KOPT-K1 (cell line): Measurements from ENCODE around the gene SAG.

ENCODE experiments used
- H3K27ac ChIP-seq: fragments of 200-600 bp; sonication (generic); 2 replicates; pipeline ENCODE4 v1.5.1; 2016; ENCODE audit warnings: antibody characterized with exemption, mild to moderate bottlenecking, low read depth, low read length; ENCODE audit not compliant: poor library complexity, severe bottlenecking
- H3K36me3 ChIP-seq: fragments of 200-600 bp; sonication (generic); 2 replicates; pipeline ENCODE4 v1.5.1; 2017; ENCODE audit warnings: antibody characterized with exemption, mild to moderate bottlenecking, low read length, moderate library complexity; ENCODE audit not compliant: insufficient read depth
- H3K9me3 ChIP-seq: fragments of 200-600 bp; sonication (generic); 2 replicates; pipeline ENCODE4 v1.5.1; 2017; ENCODE audit warnings: antibody characterized with exemption, low read length, mild to moderate bottlenecking; ENCODE audit not compliant: insufficient read depth, poor library complexity, severe bottlenecking

The SAG gene

DNA sequence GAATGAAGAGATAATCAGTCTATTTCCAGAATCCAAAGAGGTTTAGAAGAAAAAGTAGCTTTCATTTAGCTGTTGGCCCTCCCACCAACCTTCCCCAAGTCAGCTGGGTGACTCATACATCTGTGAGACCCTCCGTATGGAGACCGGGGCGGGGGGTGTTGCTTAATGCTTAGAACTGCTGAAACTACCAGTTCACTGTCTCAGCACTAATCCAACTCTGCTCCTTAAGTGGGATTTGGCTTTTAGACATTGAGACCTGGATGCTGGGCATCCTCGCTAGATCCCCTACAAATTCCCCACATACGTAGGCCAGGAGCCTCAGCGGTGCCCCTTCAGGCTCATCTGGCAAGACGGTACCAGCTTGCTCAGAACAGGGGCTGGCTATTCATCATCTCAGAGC, at the start of gene SAG:
Gene SAG (plus strand): TSS at position 252 of the 400 bp plus-strand sequence. CDS start 1,374 bp downstream, outside the sequence.
- H3K9me3 ChIP-seq = no peaks in the 10 kb centered on the region

DNA sequence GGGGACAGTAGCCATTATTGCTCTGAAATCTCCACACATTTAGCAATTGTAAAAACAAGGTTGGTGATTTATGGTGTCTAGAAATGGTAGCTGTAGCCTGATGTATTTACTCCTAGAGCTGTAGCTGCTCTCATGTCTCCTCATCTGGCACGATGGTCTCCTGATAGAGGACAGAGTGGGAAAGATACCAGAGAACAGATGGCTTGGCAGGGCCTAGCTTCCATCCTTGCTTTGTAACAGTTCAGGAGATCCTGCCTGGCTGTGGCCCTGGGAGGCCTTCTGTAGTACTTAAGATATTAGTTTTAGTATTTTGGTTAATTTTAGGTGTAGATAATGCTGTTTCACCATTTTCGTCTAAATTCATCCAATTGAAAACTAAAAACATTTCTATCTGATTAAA, 49.4 kb upstream of the SAG start:
- no peaks in the 10 kb centered on the region for H3K9me3 ChIP-seq
- H3K36me3 ChIP-seq = peaks cover 97% of the 10 kb centered on the region
- H3K27ac ChIP-seq = no peak overlapping the region

More for the DNA sequence above, at the start of gene SAG:
- Histone ChIP-seq H3K27ac (no peak within 1 kb of the TSS), H3K36me3 (no peaks in the 10 kb centered on the region)

- Histone ChIP-seq H3K27ac (no peak overlapping the region), H3K9me3 (no peaks in the 10 kb centered on the region), H3K36me3 (peaks cover 98% of the 10 kb centered on the region)
Observed at GRCh38 chr2:233259730-233260129, 47.9 kb upstream of the SAG start.

DNA sequence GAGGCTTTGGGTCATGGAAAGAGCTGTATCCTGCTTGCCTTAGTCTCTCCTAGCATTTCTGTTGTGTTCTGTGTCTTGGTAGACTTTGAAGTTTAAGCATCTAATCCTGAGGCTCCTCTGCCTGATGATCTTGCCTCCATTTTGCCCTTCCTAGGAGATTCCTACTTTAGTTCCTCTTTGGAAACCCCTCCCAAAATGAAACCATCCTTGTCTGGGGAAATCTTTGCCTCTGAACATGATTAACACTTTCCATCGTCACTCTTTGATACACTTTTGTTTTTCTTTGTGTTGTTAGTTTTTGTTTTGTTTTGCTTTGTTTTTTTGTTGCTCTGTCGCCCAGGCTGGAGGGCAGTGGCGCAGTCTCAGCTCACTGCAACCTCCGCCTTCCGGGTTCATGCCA, 47.0 kb upstream of the SAG start:
- Histone ChIP-seq H3K36me3 (peaks cover 100% of the 10 kb centered on the region), H3K27ac (no peak overlapping the region)

DNA sequence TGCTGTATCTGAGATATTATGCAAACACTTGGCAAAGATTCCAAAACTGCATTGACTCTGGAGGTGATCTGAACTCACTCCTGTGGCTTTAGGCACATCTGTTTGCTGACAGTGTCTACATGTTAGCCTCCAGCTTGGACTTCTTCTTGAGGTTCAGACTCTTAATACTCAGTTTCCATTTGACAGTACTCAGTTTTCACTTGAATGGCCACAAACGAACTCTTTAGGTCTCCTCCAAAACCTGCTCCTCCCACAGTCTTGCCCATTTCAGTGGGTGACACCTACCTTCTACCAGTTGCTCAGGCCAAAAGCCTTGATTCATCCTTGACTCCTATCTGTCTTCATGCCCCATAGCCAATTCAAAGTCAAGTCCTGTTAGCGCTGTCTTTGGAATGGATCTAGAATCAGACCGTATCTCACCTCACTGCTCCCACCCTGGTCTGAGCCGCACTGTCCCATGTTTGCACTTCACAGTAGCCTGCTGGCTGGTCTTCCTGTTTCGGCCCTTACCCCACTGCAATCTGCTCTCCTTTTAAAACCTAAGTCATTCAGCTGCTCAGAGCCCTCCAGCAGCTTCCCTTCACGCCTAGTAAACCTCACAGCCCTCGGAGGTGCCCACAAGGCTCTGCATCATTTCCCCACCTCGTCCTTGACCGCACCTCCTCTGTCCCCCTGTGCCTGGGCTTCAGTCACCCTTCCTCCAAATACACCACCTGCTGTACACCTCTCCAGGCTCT, 45.6 kb upstream of the SAG start:
- Histone ChIP-seq H3K27ac (no peak overlapping the region), H3K36me3 (peaks cover 100% of the 10 kb centered on the region), H3K9me3 (no peaks in the 10 kb centered on the region)

More for the DNA sequence above, 47.0 kb upstream of the SAG start:
- H3K9me3 ChIP-seq = no peaks in the 10 kb centered on the region

DNA sequence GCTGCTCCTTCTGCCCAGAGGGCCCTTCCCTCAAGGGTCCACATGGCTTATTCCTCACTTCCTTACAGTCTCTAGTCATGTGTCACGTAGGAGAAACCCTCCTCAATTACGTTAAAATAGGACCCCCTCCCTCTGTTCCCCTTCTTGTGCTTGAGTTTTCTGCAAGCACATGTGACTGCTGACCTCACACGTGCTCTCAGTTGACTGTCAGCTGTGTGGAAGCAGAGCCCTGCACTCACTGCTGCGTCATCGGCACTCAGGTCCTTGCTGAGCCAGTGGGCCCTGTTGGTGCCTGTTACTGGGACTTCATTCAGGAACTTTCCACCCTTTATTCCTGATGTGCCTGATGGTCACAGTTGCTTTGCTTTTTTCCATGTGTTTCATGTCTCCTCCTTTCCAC, 45.1 kb upstream of the SAG start:
- H3K36me3 ChIP-seq = peaks cover 96% of the 10 kb centered on the region
- H3K27ac ChIP-seq = no peak overlapping the region
- no peaks in the 10 kb centered on the region for H3K9me3 ChIP-seq

GRCh38 chr2:233263045-233263570, 44.5 kb upstream of the SAG start:
- Histone ChIP-seq H3K9me3 (no peaks in the 10 kb centered on the region), H3K36me3 (peaks cover 91% of the 10 kb centered on the region), H3K27ac (no peak overlapping the region)

DNA sequence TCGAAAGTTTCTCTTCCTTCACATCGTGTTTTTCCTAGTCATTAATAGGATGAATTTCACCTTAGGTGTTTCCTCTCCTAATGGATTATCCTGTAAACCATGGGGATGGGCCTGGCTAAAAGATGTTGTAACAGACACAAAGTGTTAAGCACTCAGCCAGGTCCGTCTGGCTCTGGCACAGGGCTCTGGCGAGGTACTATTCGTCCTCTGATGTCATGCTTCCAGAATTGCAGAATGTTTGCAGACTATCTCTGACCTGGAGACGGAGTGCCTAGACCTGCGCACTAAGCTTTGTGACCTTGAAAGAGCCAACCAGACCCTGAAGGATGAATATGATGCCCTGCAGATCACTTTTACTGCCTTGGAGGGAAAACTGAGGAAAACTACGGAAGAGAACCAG, 42.9 kb upstream of the SAG start:
- Histone ChIP-seq H3K9me3 (no peaks in the 10 kb centered on the region), H3K36me3 (peaks cover 90% of the 10 kb centered on the region), H3K27ac (no peak overlapping the region)

DNA sequence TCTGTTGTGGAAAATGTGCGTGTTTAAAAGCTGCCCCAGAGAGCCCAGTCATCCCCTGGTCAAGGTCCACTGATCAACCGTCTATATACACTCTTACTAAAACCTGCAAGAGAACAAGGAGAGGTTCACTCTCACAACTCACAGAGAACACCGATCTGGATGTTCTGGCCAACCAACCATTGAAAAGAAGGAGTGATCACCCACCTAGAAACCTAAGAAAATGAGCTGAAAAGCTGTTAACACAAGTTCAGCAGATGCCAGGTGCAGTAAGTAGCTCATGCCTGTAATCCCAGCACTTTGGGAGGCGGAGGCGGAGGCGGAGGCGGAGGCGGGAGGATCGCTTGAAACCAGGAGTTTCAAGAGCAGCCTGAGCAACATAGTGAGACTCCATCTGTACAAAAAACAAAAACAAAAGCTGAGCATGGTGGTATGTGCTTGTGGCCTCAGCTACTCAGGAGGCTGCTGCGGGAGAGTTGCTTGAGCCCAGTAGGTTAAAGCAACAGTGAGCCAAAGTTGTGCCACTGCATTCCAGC, 41.7 kb upstream of the SAG start:
- H3K36me3 ChIP-seq = peaks cover 90% of the 10 kb centered on the region
- no peaks in the 10 kb centered on the region for H3K9me3 ChIP-seq
- no peak overlapping the region for H3K27ac ChIP-seq

DNA sequence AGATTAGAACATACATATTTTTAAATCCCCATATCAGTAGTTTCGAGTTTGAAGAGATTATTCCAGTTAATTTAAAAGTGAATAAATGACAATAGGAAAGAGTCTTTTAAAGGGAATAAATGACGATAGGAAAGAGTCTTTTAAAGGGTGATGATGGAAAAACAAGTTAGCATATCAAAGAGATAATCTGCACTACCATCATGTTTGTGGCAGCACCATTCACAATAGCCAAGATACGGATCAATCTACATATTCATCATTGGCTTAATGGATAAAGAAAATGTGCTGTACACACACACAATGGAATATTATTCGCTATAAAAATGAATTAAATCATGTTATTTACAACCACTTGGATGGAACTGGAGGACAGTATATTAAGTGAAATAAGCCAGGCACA, 41.1 kb upstream of the SAG start:
- Histone ChIP-seq H3K9me3 (no peaks in the 10 kb centered on the region), H3K36me3 (peaks cover 89% of the 10 kb centered on the region), H3K27ac (no peak overlapping the region)

- Histone ChIP-seq H3K27ac (peak overlapping the region; percentile 69), H3K36me3 (peaks cover 89% of the 10 kb centered on the region)
Observed at GRCh38 chr2:233267516-233268245, 39.9 kb upstream of the SAG start.

GRCh38 chr2:233270366-233270765, 37.2 kb upstream of the SAG start:
- H3K27ac ChIP-seq = peak overlapping the region; percentile 69
- peaks cover 89% of the 10 kb centered on the region for H3K36me3 ChIP-seq
- H3K9me3 ChIP-seq = no peaks in the 10 kb centered on the region

More at GRCh38 chr2:233267516-233268245, 39.9 kb upstream of the SAG start:
- H3K9me3 ChIP-seq = no peaks in the 10 kb centered on the region

DNA sequence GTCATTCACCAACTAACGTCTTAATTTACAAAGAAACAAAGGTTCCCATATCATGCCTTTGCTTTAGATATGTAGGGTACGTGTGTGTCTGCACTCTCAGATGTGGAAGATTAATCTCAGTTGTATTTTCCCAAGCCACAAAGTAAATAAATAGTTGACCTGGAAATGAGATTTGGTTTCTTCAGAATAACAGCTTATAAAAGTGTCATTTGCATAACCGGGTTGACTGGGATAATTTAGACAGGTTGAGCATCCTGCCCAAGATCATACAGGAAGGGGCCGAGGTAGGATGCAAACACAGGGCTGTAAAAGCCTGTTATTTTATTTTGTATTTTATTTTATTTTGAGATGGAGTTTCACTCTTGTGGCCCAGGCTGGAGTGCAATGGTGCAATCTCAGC, 36.7 kb upstream of the SAG start:
- peaks cover 89% of the 10 kb centered on the region for H3K36me3 ChIP-seq
- no peaks in the 10 kb centered on the region for H3K9me3 ChIP-seq
- H3K27ac ChIP-seq = peak overlapping the region; percentile 69

DNA sequence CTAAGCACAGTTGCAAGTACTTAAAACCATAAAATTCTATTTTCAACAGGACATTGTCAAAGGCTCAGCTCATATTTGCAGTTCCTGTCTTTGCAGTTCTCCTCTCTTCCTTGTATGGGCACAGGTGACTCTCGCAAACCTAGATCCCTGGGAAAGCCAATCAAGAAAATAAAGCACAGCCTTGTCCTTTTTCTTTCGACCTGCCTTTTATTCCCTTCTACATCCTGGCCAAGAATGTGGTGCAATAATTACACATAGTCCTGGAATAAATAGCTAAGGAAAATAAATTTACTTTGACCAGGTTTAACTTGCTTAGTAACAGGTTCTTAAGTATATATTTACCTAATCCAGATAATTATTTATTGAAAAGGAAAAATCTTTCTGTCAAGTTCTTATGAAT, 35.9 kb upstream of the SAG start:
- Histone ChIP-seq H3K27ac (no peak overlapping the region), H3K9me3 (no peaks in the 10 kb centered on the region), H3K36me3 (peaks cover 89% of the 10 kb centered on the region)

DNA sequence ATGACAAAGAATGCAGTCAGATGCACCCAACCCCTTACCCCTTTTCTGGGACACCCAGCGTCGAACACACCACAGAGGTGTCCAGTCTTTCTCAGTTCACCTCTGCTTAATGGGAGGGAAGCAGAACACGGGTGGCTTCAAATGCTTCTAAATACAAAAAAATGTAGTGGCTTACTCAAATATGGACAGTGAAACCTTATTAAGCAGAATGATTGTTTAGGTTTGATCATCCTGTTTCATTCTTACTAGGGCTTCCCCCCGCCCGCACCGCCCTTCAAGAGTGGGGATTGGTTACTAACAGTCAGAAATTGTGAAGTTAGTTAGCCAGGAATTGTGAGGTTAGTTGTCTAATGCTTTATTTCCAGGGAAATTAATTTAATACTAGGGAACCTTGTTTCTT, 34.5 kb upstream of the SAG start:
- Histone ChIP-seq H3K9me3 (no peaks in the 10 kb centered on the region), H3K27ac (no peak overlapping the region), H3K36me3 (peaks cover 99% of the 10 kb centered on the region)
